ENCODE measurements around the gene ALPK1. TPM values are rescaled to one million over a fixed set of nuclear protein-coding genes. Genes with fewer than 3 reads are reported as not detected.

ALPK1 gene
- total RNA-seq, 1 experiment from 2014 or later: 4.9 TPM

- H3K9me3 Mint-ChIP-seq (ENCODE audit: unreplicated experiment): peaks cover 10% of the 10 kb centered on the region
- POLR2A ChIA-PET: no interaction called here
- no peaks in the 10 kb centered on the region for H3K27me3 ChIP-seq (replicated peaks; ENCODE audit: control insufficient read depth, insufficient read depth, low read length)
- CTCF ChIA-PET: no interaction called here
- peaks cover 6% of the 10 kb centered on the region for H3K9me3 ChIP-seq
- intact Hi-C loops (cut with micrococcal nuclease; ENCODE audit: unreplicated experiment): no loop called here
- peaks cover 6% of the 10 kb centered on the region for H3K27me3 Mint-ChIP-seq (ENCODE audit: insufficient read depth, unreplicated experiment)
- H3K4me3 Mint-ChIP-seq (ENCODE audit: unreplicated experiment): no peak overlapping the region
- H3K27ac Mint-ChIP-seq (ENCODE audit: unreplicated experiment): no peak overlapping the region
- H3K4me1 ChIP-seq: no peaks in the 10 kb centered on the region
- no peak for DNase-seq
- H3K4me3 ChIP-seq (ENCODE audit: low read depth, low read length): no peak overlapping the region
- H3K36me3 ChIP-seq (ENCODE audit: control insufficient read depth, insufficient read depth, low read length): no peaks in the 10 kb centered on the region
- BruUV-seq (replicated peaks): no TSS peak
- TF ChIP-seq CTCF (IDR thresholded peaks at IDR 0.05; ENCODE audit: insufficient read depth in 1 of 2, low read depth in 1 of 2, low read length in 1 of 2, severe bottlenecking in 1 of 2, unreplicated experiment in 1 of 2): no peak
- H3K36me3 Mint-ChIP-seq (ENCODE audit: insufficient read depth, unreplicated experiment): no peaks in the 10 kb centered on the region
- no peaks in the 10 kb centered on the region for H3K4me1 Mint-ChIP-seq (ENCODE audit: low read depth, unreplicated experiment)
Observed at GRCh38 chr4:112448306-112449132, 151.3 kb downstream of the ALPK1 start.

- Mint-ChIP-seq H3K4me3 (ENCODE audit: unreplicated experiment) (no peak overlapping the region), H3K27me3 (ENCODE audit: insufficient read depth, unreplicated experiment) (peaks cover 6% of the 10 kb centered on the region), H3K27ac (ENCODE audit: unreplicated experiment) (no peak overlapping the region), H3K9me3 (ENCODE audit: unreplicated experiment) (peaks cover 10% of the 10 kb centered on the region), H3K4me1 (ENCODE audit: low read depth, unreplicated experiment) (no peaks in the 10 kb centered on the region), H3K36me3 (ENCODE audit: insufficient read depth, unreplicated experiment) (no peaks in the 10 kb centered on the region)
- POLR2A ChIA-PET: no interaction called here
- CTCF ChIA-PET: no interaction called here
- Histone ChIP-seq H3K36me3 (ENCODE audit: control insufficient read depth, insufficient read depth, low read length) (no peaks in the 10 kb centered on the region), H3K4me1 (no peaks in the 10 kb centered on the region), H3K9me3 (peaks cover 6% of the 10 kb centered on the region), H3K4me3 (ENCODE audit: low read depth, low read length) (no peak overlapping the region), H3K27me3 (replicated peaks; ENCODE audit: control insufficient read depth, insufficient read depth, low read length) (no peaks in the 10 kb centered on the region)
- no peak for DNase-seq
- no TSS peak for BruUV-seq (replicated peaks)
- TF ChIP-seq CTCF (IDR thresholded peaks at IDR 0.05; ENCODE audit: insufficient read depth in 1 of 2, low read depth in 1 of 2, low read length in 1 of 2, severe bottlenecking in 1 of 2, unreplicated experiment in 1 of 2): no peak
- intact Hi-C loops (cut with micrococcal nuclease; ENCODE audit: unreplicated experiment): no loop called here
Observed at GRCh38 chr4:112449708-112450107, 152.5 kb downstream of the ALPK1 start.

GRCh38 chr4:112451104-112451503, 153.9 kb downstream of the ALPK1 start:
- ChIA-PET CTCF (no interaction called here), POLR2A (no interaction called here)
- Histone ChIP-seq H3K4me3 (ENCODE audit: low read depth, low read length) (no peak overlapping the region), H3K36me3 (ENCODE audit: control insufficient read depth, insufficient read depth, low read length) (no peaks in the 10 kb centered on the region), H3K4me1 (no peaks in the 10 kb centered on the region), H3K27me3 (replicated peaks; ENCODE audit: control insufficient read depth, insufficient read depth, low read length) (no peaks in the 10 kb centered on the region), H3K9me3 (no peaks in the 10 kb centered on the region)
- no peaks in the 10 kb centered on the region for H3K9me3 Mint-ChIP-seq (ENCODE audit: unreplicated experiment)
- intact Hi-C loops (cut with micrococcal nuclease; ENCODE audit: unreplicated experiment): no loop called here
- no peak for TF ChIP-seq CTCF (IDR thresholded peaks at IDR 0.05; ENCODE audit: insufficient read depth in 1 of 2, low read depth in 1 of 2, low read length in 1 of 2, severe bottlenecking in 1 of 2, unreplicated experiment in 1 of 2)
- no peak overlapping the region for H3K27ac Mint-ChIP-seq (ENCODE audit: unreplicated experiment)
- no TSS peak for BruUV-seq (replicated peaks)
- no peak overlapping the region for H3K4me3 Mint-ChIP-seq (ENCODE audit: unreplicated experiment)
- no peak for DNase-seq
- H3K36me3 Mint-ChIP-seq (ENCODE audit: insufficient read depth, unreplicated experiment): no peaks in the 10 kb centered on the region
- H3K27me3 Mint-ChIP-seq (ENCODE audit: insufficient read depth, unreplicated experiment): peaks cover 4% of the 10 kb centered on the region
- H3K4me1 Mint-ChIP-seq (ENCODE audit: low read depth, unreplicated experiment): no peaks in the 10 kb centered on the region
